ENCODE data around the gene GNA12. TPM values are rescaled to one million over a fixed set of nuclear protein-coding genes. Genes with fewer than 3 reads are reported as not detected.

The GNA12 gene
- total RNA-seq, 1 donor from 2014 or later, result 34.7 TPM

- Histone ChIP-seq H3K4me3 (no peak overlapping the region), H3K79me2 (ENCODE audit: low read depth) (peaks cover 46% of the 10 kb centered on the region), H3K4me1 (no peaks in the 10 kb centered on the region), H3K27me3 (no peaks in the 10 kb centered on the region), H4K20me1 (ENCODE audit: low read depth) (no peaks in the 10 kb centered on the region), H3F3A (ENCODE audit: low read depth) (no peaks in the 10 kb centered on the region), H3K36me3 (peaks cover 5% of the 10 kb centered on the region), H3K9ac (no peak overlapping the region), H3K9me3 (ENCODE audit: low read depth) (no peaks in the 10 kb centered on the region), H2AFZ (replicated peaks) (no peak overlapping the region), H3K4me2 (no peak overlapping the region), H3K27ac (no peak overlapping the region)
- no peak overlapping the region for H3K27ac Mint-ChIP-seq
- no peak for DNase-seq (ENCODE audit: low spot score)
- H3K4me1 Mint-ChIP-seq, result no peaks in the 10 kb centered on the region
- peaks cover 3% of the 10 kb centered on the region for H3K9me3 Mint-ChIP-seq
- TF ChIP-seq EZH2 (IDR thresholded peaks at IDR 0.05), result no peak
- TF ChIP-seq CTCF (IDR thresholded peaks at IDR 0.05), result no peak
- no peak for TF ChIP-seq EZH2phosphoT487 (IDR thresholded peaks at IDR 0.05)
- peaks cover 32% of the 10 kb centered on the region for H3K36me3 Mint-ChIP-seq
- no peak overlapping the region for H3K4me3 Mint-ChIP-seq
- H3K27me3 Mint-ChIP-seq (ENCODE audit: insufficient read depth, low read depth), result no peaks in the 10 kb centered on the region
Observed at GRCh38 chr7:2794836-2795636, 49.1 kb downstream of the GNA12 start.

- TF ChIP-seq EZH2 (IDR thresholded peaks at IDR 0.05), result no peak
- TF ChIP-seq EZH2phosphoT487 (IDR thresholded peaks at IDR 0.05), result no peak
- TF ChIP-seq CTCF (IDR thresholded peaks at IDR 0.05), result no peak
- no peak overlapping the region for H3K9ac ChIP-seq
- H3F3A ChIP-seq (ENCODE audit: low read depth), result no peaks in the 10 kb centered on the region
- no peaks in the 10 kb centered on the region for H3K27me3 ChIP-seq
- DNase-seq (ENCODE audit: low spot score), result no peak
- H3K79me2 ChIP-seq (ENCODE audit: low read depth), result peaks cover 25% of the 10 kb centered on the region
- no peaks in the 10 kb centered on the region for H4K20me1 ChIP-seq (ENCODE audit: low read depth)
- H3K9me3 ChIP-seq (ENCODE audit: low read depth), result no peaks in the 10 kb centered on the region
- Mint-ChIP-seq H3K27ac (no peak overlapping the region), H3K4me3 (no peak overlapping the region), H3K27me3 (ENCODE audit: insufficient read depth, low read depth) (no peaks in the 10 kb centered on the region), H3K4me1 (no peaks in the 10 kb centered on the region), H3K36me3 (peaks cover 33% of the 10 kb centered on the region), H3K9me3 (no peaks in the 10 kb centered on the region)
- peaks cover 5% of the 10 kb centered on the region for H3K36me3 ChIP-seq
- no peak overlapping the region for H3K4me3 ChIP-seq
- no peak overlapping the region for H3K4me2 ChIP-seq
- H3K4me1 ChIP-seq, result no peaks in the 10 kb centered on the region
- no peak overlapping the region for H3K27ac ChIP-seq
- H2AFZ ChIP-seq (replicated peaks), result no peak overlapping the region
Observed at GRCh38 chr7:2792856-2793487, 51.1 kb downstream of the GNA12 start.

- peaks cover 33% of the 10 kb centered on the region for H3K36me3 Mint-ChIP-seq
Observed at GRCh38 chr7:2792235-2792634, 51.9 kb downstream of the GNA12 start.

More at GRCh38 chr7:2792235-2792634, 51.9 kb downstream of the GNA12 start:
- Histone ChIP-seq H3K9me3 (ENCODE audit: low read depth) (no peaks in the 10 kb centered on the region), H3K9ac (no peak overlapping the region), H3K79me2 (ENCODE audit: low read depth) (peaks cover 18% of the 10 kb centered on the region), H3K4me1 (no peaks in the 10 kb centered on the region), H3K27me3 (no peaks in the 10 kb centered on the region), H3K36me3 (peaks cover 5% of the 10 kb centered on the region), H4K20me1 (ENCODE audit: low read depth) (no peaks in the 10 kb centered on the region), H3K4me3 (no peak overlapping the region), H2AFZ (replicated peaks) (no peak overlapping the region), H3K4me2 (no peak overlapping the region), H3F3A (ENCODE audit: low read depth) (no peaks in the 10 kb centered on the region), H3K27ac (no peak overlapping the region)
- H3K27ac Mint-ChIP-seq, result no peak overlapping the region
- H3K4me1 Mint-ChIP-seq, result no peaks in the 10 kb centered on the region
- H3K27me3 Mint-ChIP-seq (ENCODE audit: insufficient read depth, low read depth), result no peaks in the 10 kb centered on the region
- DNase-seq (ENCODE audit: low spot score), result no peak
- H3K4me3 Mint-ChIP-seq, result no peak overlapping the region
- TF ChIP-seq EZH2 (IDR thresholded peaks at IDR 0.05) (no peak), CTCF (IDR thresholded peaks at IDR 0.05) (no peak), EZH2phosphoT487 (IDR thresholded peaks at IDR 0.05) (no peak)
- H3K9me3 Mint-ChIP-seq, result no peaks in the 10 kb centered on the region

Data from neural progenitor cell (in vitro differentiated cells).